GM23338 (cell line): ENCODE data around the gene FAM168B. TPM values are rescaled to one million over a fixed set of nuclear protein-coding genes. Genes with fewer than 3 reads are reported as not detected.

Source experiments
- ATAC-seq: fragments of 200-7000 bp; cut with Tn5 transposase; 3 replicates; pipeline ENCODE4 v1.9.1; 2020
- DNase-seq: peaks from one replicate; pipeline ENCODE4 v3.0.0-alpha.2; 2015; ENCODE audit warnings: low spot score
- H2AFZ ChIP-seq: fragments of 200-600 bp; sonication (generic); 2 replicates; pipeline ENCODE4 v1.8.0; 2016; ENCODE audit warnings: antibody characterized with exemption, mild to moderate bottlenecking, moderate library complexity
- H3F3A ChIP-seq: fragments of 200-600 bp; sonication (generic); replicated peaks from 2 replicates; pipeline ENCODE4 v1.8.0; 2017; ENCODE audit warnings: antibody characterized with exemption, mixed run types, low read depth
- H3K27ac ChIP-seq: fragments of 200-600 bp; sonication (generic); 2 replicates; pipeline ENCODE4 v1.6.1; 2016; ENCODE audit warnings: low read depth
- H3K27me3 ChIP-seq: fragments of 200-600 bp; sonication (generic); 2 replicates; pipeline ENCODE4 v1.8.0; 2016; ENCODE audit warnings: mild to moderate bottlenecking, mixed run types, moderate library complexity; ENCODE audit not compliant: insufficient read depth
- H3K36me3 ChIP-seq: fragments of 200-600 bp; sonication (generic); 2 replicates; pipeline ENCODE4 v1.8.0; 2016; ENCODE audit warnings: mild to moderate bottlenecking; ENCODE audit not compliant: insufficient read depth
- H3K4me1 ChIP-seq: fragments of 200-600 bp; sonication (generic); 2 replicates; pipeline ENCODE4 v1.8.0; 2016; ENCODE audit warnings: mild to moderate bottlenecking, moderate library complexity; ENCODE audit not compliant: insufficient read depth
- H3K4me2 ChIP-seq: fragments of 200-600 bp; sonication (generic); 2 replicates; pipeline ENCODE4 v1.7.1; 2017; ENCODE audit warnings: mixed run types
- H3K4me3 ChIP-seq: fragments of 200-600 bp; sonication (generic); 2 replicates; pipeline ENCODE4 v1.6.1; 2016; ENCODE audit warnings: mixed run types
- H3K79me2 ChIP-seq: fragments of 200-600 bp; sonication (generic); replicated peaks from 2 replicates; pipeline ENCODE4 v1.8.0; 2017; ENCODE audit warnings: mild to moderate bottlenecking; ENCODE audit not compliant: insufficient read depth
- H3K9me2 ChIP-seq: fragments of 200-600 bp; sonication (generic); 2 replicates; pipeline ENCODE4 v1.8.0; 2017; ENCODE audit not compliant: insufficient read depth
- H4K20me1 ChIP-seq: fragments of 200-600 bp; sonication (generic); replicated peaks from 2 replicates; pipeline ENCODE4 v1.8.0; 2017; ENCODE audit warnings: mild to moderate bottlenecking; ENCODE audit not compliant: insufficient read depth
- H3K27ac Mint-ChIP-seq: 2 replicates; pipeline ENCODE4 v1.8.0; 2020; ENCODE audit warnings: inconsistent platforms, mild to moderate bottlenecking, moderate library complexity, mixed read lengths
- H3K27me3 Mint-ChIP-seq: 3 replicates; pipeline ENCODE4 v1.8.0; 2022; ENCODE audit warnings: low read depth, mild to moderate bottlenecking, moderate library complexity, mixed read lengths, inconsistent platforms; ENCODE audit not compliant: insufficient read depth, poor library complexity
- H3K36me3 Mint-ChIP-seq: 3 replicates; pipeline ENCODE4 v1.8.0; 2021; ENCODE audit warnings: low read depth, mild to moderate bottlenecking, inconsistent platforms, moderate library complexity, mixed read lengths
- H3K4me1 Mint-ChIP-seq: 3 replicates; pipeline ENCODE4 v1.8.0; 2020; ENCODE audit warnings: mild to moderate bottlenecking, inconsistent platforms, mixed read lengths
- H3K4me3 Mint-ChIP-seq: 3 replicates; pipeline ENCODE4 v1.8.0; 2021; ENCODE audit warnings: moderate library complexity, mild to moderate bottlenecking, inconsistent platforms, mixed read lengths
- H3K9me3 Mint-ChIP-seq: 3 replicates; pipeline ENCODE4 v1.8.0; 2020; ENCODE audit warnings: moderate library complexity, mild to moderate bottlenecking, inconsistent platforms, mixed read lengths
- CREB1 ChIP-seq: fragments of 250-450 bp; sonication (Bioruptor Pico); IDR thresholded peaks from 2 replicates; pipeline ENCODE4 v1.5.0; 2020; ENCODE audit warnings: low read depth, mild to moderate bottlenecking, moderate library complexity
- EZH2phosphoT487 ChIP-seq: fragments of 200-600 bp; sonication (generic); IDR thresholded peaks from one replicate; pipeline ENCODE4 v1.8.1; 2018; ENCODE audit warnings: antibody characterized with exemption; ENCODE audit not compliant: unreplicated experiment
- JUNB ChIP-seq: IDR thresholded peaks from one replicate; pipeline ENCODE4 v1.6.1; 2016; ENCODE audit warnings: antibody characterized with exemption; ENCODE audit not compliant: unreplicated experiment
- NANOG ChIP-seq: IDR thresholded peaks from 2 replicates; pipeline ENCODE4 v1.6.1; 2016; ENCODE audit warnings: antibody characterized with exemption, borderline replicate concordance
- POLR2AphosphoS5 ChIP-seq: IDR thresholded peaks from 2 replicates; pipeline ENCODE4 v1.6.1; 2016; ENCODE audit warnings: antibody characterized with exemption, low read depth
- STAT1 ChIP-seq: IDR thresholded peaks from one replicate; pipeline ENCODE4 v1.6.1; 2016; ENCODE audit warnings: antibody characterized with exemption; ENCODE audit not compliant: unreplicated experiment
- ZNF331 ChIP-seq: fragments of 250-450 bp; sonication (Bioruptor Pico); IDR thresholded peaks from 2 replicates; pipeline ENCODE4 v1.5.0; 2020; ENCODE audit warnings: low read depth, mild to moderate bottlenecking, moderate library complexity
- polyA plus RNA-seq: library from polyadenylated mRNA; unstranded; fragments of >200 nt; fragmentation: Nextera tagmentation; extraction: Ambion mirVana; gene quantifications from 2 replicates; pipeline ENCODE4 v1.2.1, GENCODE V29; 2016
- total RNA-seq: library from RNA; depleted of rRNA; stranded (reverse); fragments of >200 nt; shearing (Covaris generic); gene quantifications from 2 replicates; pipeline ENCODE4 v1.2.3, GENCODE V29; 2014
- TF ChIP-seq, protein P1 (sequence below), 2 experiments: fragments of 200-600 bp in 1 of 2; sonication (generic) in 1 of 2; conservative IDR thresholded peaks; 2 replicates each; pipeline versions ENCODE4 v1.5.1 to v1.6.1; 2016 to 2017; ENCODE audit warnings: antibody characterized with exemption in 2 of 2, low read depth in 2 of 2, mild to moderate bottlenecking in 2 of 2, moderate library complexity in 1 of 2
- TF ChIP-seq, protein P2 (sequence below): fragments of 250-450 bp; sonication (Bioruptor Pico); IDR thresholded peaks from 2 replicates; pipeline ENCODE4 v1.5.0; 2020; ENCODE audit warnings: mild to moderate bottlenecking, moderate library complexity
- TF ChIP-seq, protein P3 (sequence below): IDR thresholded peaks from 2 replicates; pipeline ENCODE4 v1.6.1; 2016; ENCODE audit warnings: antibody characterized with exemption

The FAM168B gene
- total and polyA plus RNA-seq, 2 experiments from 2014 or later = 18.8 to 76.8 TPM

DNA sequence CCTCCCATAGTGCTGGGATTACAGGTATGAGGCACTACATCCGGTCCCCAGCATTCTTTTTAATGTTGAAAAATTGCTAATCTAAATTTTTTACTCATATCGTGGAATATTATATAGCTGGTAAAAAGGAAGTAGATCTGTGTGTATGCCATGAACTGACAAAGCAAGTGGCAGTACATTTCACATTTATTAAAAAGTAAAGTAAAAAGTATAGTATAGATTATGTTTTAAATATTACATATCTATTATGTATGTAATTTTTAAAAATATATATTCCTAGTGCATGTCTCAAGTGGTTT is 37.0 kb upstream of the FAM168B start:
- peaks cover 31% of the 10 kb centered on the region for H4K20me1 ChIP-seq
- DNase-seq (no peak), ATAC-seq (no peak)
- no peak overlapping the region for H3K4me3 ChIP-seq
- no peak overlapping the region for H3K27ac Mint-ChIP-seq
- H3K79me2 ChIP-seq = peaks cover 9% of the 10 kb centered on the region
- no peaks in the 10 kb centered on the region for H3F3A ChIP-seq
- H3K27me3 ChIP-seq = no peaks in the 10 kb centered on the region
- H2AFZ ChIP-seq = no peak overlapping the region
- H3K36me3 ChIP-seq = peaks cover 33% of the 10 kb centered on the region
- H3K9me2 ChIP-seq = no peaks in the 10 kb centered on the region
- no peak overlapping the region for H3K4me3 Mint-ChIP-seq
- H3K36me3 Mint-ChIP-seq = peaks cover 90% of the 10 kb centered on the region
- H3K4me1 Mint-ChIP-seq = no peaks in the 10 kb centered on the region
- no peak overlapping the region for H3K27ac ChIP-seq
- H3K9me3 Mint-ChIP-seq = peaks cover 8% of the 10 kb centered on the region; the same call in 2 of the 3 replicates
- no peak for TF ChIP-seq JUNB
- no peak for TF ChIP-seq NANOG
- TF ChIP-seq STAT1 = no peak
- TF ChIP-seq, protein P1, sequence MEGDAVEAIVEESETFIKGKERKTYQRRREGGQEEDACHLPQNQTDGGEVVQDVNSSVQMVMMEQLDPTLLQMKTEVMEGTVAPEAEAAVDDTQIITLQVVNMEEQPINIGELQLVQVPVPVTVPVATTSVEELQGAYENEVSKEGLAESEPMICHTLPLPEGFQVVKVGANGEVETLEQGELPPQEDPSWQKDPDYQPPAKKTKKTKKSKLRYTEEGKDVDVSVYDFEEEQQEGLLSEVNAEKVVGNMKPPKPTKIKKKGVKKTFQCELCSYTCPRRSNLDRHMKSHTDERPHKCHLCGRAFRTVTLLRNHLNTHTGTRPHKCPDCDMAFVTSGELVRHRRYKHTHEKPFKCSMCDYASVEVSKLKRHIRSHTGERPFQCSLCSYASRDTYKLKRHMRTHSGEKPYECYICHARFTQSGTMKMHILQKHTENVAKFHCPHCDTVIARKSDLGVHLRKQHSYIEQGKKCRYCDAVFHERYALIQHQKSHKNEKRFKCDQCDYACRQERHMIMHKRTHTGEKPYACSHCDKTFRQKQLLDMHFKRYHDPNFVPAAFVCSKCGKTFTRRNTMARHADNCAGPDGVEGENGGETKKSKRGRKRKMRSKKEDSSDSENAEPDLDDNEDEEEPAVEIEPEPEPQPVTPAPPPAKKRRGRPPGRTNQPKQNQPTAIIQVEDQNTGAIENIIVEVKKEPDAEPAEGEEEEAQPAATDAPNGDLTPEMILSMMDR (conservative IDR thresholded peaks at IDR 0.05; ENCODE audit: low read depth in 2 of 2) = no peak
- TF ChIP-seq CREB1 (CRISPR knock-in tag) = no peak
- TF ChIP-seq POLR2AphosphoS5 = no peak
- TF ChIP-seq EZH2phosphoT487 = no peak
- TF ChIP-seq, protein P2, sequence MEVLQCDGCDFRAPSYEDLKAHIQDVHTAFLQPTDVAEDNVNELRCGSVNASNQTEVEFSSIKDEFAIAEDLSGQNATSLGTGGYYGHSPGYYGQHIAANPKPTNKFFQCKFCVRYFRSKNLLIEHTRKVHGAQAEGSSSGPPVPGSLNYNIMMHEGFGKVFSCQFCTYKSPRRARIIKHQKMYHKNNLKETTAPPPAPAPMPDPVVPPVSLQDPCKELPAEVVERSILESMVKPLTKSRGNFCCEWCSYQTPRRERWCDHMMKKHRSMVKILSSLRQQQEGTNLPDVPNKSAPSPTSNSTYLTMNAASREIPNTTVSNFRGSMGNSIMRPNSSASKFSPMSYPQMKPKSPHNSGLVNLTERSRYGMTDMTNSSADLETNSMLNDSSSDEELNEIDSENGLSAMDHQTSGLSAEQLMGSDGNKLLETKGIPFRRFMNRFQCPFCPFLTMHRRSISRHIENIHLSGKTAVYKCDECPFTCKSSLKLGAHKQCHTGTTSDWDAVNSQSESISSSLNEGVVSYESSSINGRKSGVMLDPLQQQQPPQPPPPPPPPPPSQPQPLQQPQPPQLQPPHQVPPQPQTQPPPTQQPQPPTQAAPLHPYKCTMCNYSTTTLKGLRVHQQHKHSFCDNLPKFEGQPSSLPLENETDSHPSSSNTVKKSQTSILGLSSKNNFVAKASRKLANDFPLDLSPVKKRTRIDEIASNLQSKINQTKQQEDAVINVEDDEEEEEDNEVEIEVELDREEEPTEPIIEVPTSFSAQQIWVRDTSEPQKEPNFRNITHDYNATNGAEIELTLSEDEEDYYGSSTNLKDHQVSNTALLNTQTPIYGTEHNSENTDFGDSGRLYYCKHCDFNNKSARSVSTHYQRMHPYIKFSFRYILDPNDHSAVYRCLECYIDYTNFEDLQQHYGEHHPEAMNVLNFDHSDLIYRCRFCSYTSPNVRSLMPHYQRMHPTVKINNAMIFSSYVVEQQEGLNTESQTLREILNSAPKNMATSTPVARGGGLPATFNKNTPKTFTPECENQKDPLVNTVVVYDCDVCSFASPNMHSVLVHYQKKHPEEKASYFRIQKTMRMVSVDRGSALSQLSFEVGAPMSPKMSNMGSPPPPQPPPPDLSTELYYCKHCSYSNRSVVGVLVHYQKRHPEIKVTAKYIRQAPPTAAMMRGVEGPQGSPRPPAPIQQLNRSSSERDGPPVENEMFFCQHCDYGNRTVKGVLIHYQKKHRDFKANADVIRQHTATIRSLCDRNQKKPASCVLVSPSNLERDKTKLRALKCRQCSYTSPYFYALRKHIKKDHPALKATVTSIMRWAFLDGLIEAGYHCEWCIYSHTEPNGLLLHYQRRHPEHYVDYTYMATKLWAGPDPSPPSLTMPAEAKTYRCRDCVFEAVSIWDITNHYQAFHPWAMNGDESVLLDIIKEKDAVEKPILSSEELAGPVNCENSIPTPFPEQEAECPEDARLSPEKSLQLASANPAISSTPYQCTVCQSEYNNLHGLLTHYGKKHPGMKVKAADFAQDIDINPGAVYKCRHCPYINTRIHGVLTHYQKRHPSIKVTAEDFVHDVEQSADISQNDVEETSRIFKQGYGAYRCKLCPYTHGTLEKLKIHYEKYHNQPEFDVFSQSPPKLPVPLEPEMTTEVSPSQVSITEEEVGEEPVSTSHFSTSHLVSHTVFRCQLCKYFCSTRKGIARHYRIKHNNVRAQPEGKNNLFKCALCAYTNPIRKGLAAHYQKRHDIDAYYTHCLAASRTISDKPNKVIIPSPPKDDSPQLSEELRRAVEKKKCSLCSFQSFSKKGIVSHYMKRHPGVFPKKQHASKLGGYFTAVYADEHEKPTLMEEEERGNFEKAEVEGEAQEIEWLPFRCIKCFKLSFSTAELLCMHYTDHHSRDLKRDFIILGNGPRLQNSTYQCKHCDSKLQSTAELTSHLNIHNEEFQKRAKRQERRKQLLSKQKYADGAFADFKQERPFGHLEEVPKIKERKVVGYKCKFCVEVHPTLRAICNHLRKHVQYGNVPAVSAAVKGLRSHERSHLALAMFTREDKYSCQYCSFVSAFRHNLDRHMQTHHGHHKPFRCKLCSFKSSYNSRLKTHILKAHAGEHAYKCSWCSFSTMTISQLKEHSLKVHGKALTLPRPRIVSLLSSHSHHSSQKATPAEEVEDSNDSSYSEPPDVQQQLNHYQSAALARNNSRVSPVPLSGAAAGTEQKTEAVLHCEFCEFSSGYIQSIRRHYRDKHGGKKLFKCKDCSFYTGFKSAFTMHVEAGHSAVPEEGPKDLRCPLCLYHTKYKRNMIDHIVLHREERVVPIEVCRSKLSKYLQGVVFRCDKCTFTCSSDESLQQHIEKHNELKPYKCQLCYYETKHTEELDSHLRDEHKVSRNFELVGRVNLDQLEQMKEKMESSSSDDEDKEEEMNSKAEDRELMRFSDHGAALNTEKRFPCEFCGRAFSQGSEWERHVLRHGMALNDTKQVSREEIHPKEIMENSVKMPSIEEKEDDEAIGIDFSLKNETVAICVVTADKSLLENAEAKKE (CRISPR knock-in tag) = no peak
- no peak for TF ChIP-seq ZNF331 (CRISPR knock-in tag)
- TF ChIP-seq, protein P3, sequence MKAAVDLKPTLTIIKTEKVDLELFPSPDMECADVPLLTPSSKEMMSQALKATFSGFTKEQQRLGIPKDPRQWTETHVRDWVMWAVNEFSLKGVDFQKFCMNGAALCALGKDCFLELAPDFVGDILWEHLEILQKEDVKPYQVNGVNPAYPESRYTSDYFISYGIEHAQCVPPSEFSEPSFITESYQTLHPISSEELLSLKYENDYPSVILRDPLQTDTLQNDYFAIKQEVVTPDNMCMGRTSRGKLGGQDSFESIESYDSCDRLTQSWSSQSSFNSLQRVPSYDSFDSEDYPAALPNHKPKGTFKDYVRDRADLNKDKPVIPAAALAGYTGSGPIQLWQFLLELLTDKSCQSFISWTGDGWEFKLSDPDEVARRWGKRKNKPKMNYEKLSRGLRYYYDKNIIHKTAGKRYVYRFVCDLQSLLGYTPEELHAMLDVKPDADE = no peak
- no peak overlapping the region for H3K4me2 ChIP-seq
- peaks cover 6% of the 10 kb centered on the region for H3K27me3 Mint-ChIP-seq
- no peaks in the 10 kb centered on the region for H3K4me1 ChIP-seq
